NB4 (cell line): ENCODE results near the gene AP5S1.

Experiments
- DNase-seq: peaks from one replicate; pipeline ENCODE4 v3.0.0; 2010; ENCODE audit warnings: low read depth
- H3K4me3 ChIP-seq: one replicate; pipeline ENCODE4 v1.5.1; 2011; ENCODE audit warnings: mild to moderate bottlenecking, low read depth, low read length, moderate library complexity
- CTCF ChIP-seq: IDR thresholded peaks from one replicate; pipeline ENCODE4 v1.5.1; 2012; ENCODE audit warnings: low read depth, low read length
- MYC ChIP-seq: IDR thresholded peaks from 2 replicates; pipeline ENCODE4 v1.6.1; 2011; ENCODE audit warnings: low read depth, low read length
- POLR2A ChIP-seq: IDR thresholded peaks from 2 replicates; pipeline ENCODE4 v1.6.1; 2011; ENCODE audit warnings: mild to moderate bottlenecking; ENCODE audit not compliant: insufficient read length; ENCODE audit errors: extremely low read depth
- TF ChIP-seq, protein P1 (sequence below): IDR thresholded peaks from 2 replicates; pipeline ENCODE4 v1.6.1; 2011; ENCODE audit warnings: low read depth, low read length

AP5S1 gene

GRCh38 chr20:3803854-3804253, 16.5 kb upstream of the AP5S1 start:
- DNase-seq = no peak
- H3K4me3 ChIP-seq = no peak overlapping the region
- TF ChIP-seq POLR2A (no peak), CTCF (no peak), MYC (no peak)
- TF ChIP-seq, protein P1, sequence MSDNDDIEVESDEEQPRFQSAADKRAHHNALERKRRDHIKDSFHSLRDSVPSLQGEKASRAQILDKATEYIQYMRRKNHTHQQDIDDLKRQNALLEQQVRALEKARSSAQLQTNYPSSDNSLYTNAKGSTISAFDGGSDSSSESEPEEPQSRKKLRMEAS = no peak

DNA sequence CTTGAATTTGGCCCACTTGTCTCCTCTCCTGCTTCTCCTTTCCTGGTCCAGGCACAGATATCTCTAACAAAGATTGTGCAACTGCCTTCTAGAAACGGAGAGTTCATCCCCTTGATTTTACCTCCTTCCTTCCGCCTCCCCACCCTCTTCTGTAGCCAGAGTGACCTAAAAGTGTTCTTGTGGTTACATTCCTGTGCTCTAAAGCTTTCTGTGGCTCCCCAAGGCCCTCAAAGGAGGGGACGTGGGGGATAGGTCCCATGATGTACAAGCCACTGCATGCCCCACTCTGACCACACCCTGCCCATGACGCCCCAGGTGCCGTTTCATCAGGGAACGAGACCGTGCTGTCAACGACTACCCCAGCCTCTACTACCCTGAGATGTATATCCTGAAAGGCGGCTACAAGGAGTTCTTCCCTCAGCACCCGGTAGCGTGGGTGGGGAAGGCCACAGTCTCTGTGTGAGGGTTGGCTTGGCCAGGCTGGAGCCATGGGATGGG, 16.0 kb upstream of the AP5S1 start:
- no peak for TF ChIP-seq CTCF
- TF ChIP-seq MYC = no peak
- TF ChIP-seq POLR2A = no peak
- TF ChIP-seq, protein P1 = no peak
- no peak overlapping the region for H3K4me3 ChIP-seq
- no peak for DNase-seq

DNA sequence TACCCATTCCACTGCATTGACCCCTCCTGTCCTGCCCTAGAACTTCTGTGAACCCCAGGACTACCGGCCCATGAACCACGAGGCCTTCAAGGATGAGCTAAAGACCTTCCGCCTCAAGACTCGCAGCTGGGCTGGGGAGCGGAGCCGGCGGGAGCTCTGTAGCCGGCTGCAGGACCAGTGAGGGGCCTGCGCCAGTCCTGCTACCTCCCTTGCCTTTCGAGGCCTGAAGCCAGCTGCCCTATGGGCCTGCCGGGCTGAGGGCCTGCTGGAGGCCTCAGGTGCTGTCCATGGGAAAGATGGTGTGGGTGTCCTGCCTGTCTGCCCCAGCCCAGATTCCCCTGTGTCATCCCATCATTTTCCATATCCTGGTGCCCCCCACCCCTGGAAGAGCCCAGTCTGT, 15.6 kb upstream of the AP5S1 start:
- no peak overlapping the region for H3K4me3 ChIP-seq
- no peak for TF ChIP-seq CTCF
- TF ChIP-seq, protein P1 = no peak
- TF ChIP-seq POLR2A = no peak
- TF ChIP-seq MYC = no peak
- DNase-seq = no peak

GRCh38 chr20:3808544-3808943, 11.8 kb upstream of the AP5S1 start:
- no peak overlapping the region for H3K4me3 ChIP-seq
- no peak for DNase-seq
- TF ChIP-seq, protein P1 = no peak
- TF ChIP-seq MYC (no peak), CTCF (no peak)

DNA sequence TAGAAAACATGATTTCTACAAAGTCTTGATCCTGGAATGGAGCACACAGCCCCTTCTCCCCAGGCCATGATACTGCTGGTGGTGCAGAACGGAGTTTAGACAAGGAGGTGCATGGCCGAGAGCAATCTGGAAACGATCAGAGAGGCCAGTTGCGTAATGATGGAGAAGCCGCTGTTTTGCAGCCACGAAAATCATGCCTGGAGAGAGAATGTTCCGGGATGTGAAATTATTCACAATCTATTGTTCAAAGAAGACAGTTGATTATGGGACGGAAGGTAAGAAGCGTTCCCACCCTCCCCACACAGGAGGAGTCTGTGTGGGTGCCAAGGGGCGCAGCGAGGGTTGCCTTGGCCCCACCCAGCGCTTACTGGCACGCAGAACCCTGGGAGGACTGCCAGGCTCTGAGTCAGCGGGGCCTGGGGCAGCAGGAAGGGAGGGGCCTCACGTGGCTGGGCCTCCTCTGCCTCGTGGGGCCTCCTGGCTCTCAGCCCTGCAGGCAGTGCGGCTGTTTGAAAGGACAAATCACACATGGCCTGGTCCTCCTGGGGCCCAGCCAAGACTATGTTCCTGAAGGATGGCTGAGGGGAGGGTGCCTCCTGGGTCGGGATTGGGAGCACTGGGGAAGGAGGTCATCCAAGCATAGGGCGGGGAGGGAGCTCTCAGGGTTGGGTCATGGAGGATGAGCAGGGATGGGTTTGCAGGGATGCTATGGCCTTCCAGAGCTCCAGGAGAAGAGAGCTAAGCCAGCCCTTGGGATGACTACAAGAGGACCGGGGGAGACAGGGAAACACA, 8.7 kb upstream of the AP5S1 start:
- peak overlapping the region; percentile 61 for H3K4me3 ChIP-seq
- DNase-seq = peak; percentile 97
- TF ChIP-seq POLR2A = peak; percentile 58
- TF ChIP-seq MYC = peak; percentile 99
- TF ChIP-seq, protein P1 = peak; percentile 99
- TF ChIP-seq CTCF = no peak
